ENCODE results near the gene MYOF. TPM values are rescaled to one million over a fixed set of nuclear protein-coding genes. Genes with fewer than 3 reads are reported as not detected.

The MYOF gene
- polyA plus RNA-seq, 3 donors = 9.7 to 29.1 (median 14.5) TPM

DNA sequence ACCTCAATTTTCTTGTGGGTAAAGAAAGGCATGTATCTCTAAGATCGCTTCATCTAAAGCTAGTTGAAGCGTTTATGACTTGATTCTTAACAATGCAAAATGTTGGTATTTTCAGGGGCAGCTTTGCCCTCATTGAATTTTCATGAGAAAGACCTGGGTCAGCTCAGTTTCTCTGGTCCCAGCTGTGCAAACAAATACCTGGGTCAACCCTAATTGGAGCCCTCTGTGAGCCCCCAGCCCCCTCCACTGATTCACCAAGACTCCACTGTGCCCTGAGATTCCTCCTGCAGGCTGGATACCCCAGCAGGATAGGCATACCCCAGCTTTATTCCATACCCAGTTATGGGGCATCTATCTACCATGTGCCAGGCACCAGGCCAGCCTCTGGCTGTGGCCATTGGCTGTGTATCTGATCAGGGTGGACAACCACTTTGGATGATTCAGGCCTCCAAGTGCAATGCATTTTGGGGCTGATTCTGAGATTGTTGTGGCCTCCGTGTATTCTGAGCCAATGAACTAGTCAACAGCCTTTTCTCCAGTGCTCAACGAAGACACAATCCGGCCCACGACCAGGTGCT, 201.9 kb downstream of the MYOF start:
- Histone ChIP-seq H3K4me2 (replicated peaks; ENCODE audit: extremely low read depth, low read length, poor library complexity, severe bottlenecking) (no peak overlapping the region), H3K27me3 (ENCODE audit: control insufficient read depth in 2 of 2, insufficient read depth in 2 of 2, low read length in 2 of 2) (no peaks in the 10 kb centered on the region), H3K27ac (ENCODE audit: low read depth in 1 of 2, low read length in 2 of 2) (no peak overlapping the region), H3K9me3 (replicated peaks in 1 of 2; ENCODE audit: control insufficient read depth in 1 of 2, insufficient read depth in 1 of 2, low read length in 2 of 2) (no peaks in the 10 kb centered on the region), H3K4me3 (replicated peaks in 1 of 3; ENCODE audit: low read depth in 2 of 3, low read length in 3 of 3) (no peak overlapping the region), H4K20me1 (ENCODE audit: insufficient read depth, low read length) (no peaks in the 10 kb centered on the region), H3K4me1 (ENCODE audit: control insufficient read depth in 1 of 2, insufficient read depth in 2 of 2, low read length in 2 of 2) (peaks cover 13 to 18% of the 10 kb centered on the region in 2 donors), H2AFZ (ENCODE audit: insufficient read depth, low read depth, low read length, poor library complexity, severe bottlenecking) (no peak overlapping the region), H3K36me3 (replicated peaks in 1 of 2; ENCODE audit: control insufficient read depth in 1 of 2, insufficient read depth in 2 of 2, low read length in 2 of 2) (no peaks in the 10 kb centered on the region), H3K79me2 (ENCODE audit: insufficient read depth, low read length) (no peaks in the 10 kb centered on the region), H3K9ac (ENCODE audit: insufficient read depth, low read length, poor library complexity, severe bottlenecking) (no peak overlapping the region)
- Mint-ChIP-seq H3K4me1 (peaks cover 19% of the 10 kb centered on the region), H3K9me3 (peaks cover 0 to 3% (median 0%) of the 10 kb centered on the region in 7 donors), H3K27me3 (ENCODE audit: low read depth in 3 of 3) (peaks cover 2 to 4% (median 3%) of the 10 kb centered on the region in 3 donors), H3K4me3 (no peak overlapping the region), H3K27ac (no peak overlapping the region), H3K36me3 (peaks cover 0 to 3% of the 10 kb centered on the region in 2 donors)
- DNase-seq = no peak
- intact Hi-C loops (cut with micrococcal nuclease) = loop anchor here in 1 of 2 donors (10.0 kb wide), 1 partner anchor 165 kb away; no protein-coding TSS in a partner anchor
- 100% methylated on average over 1 of the region's 6 CpGs for WGBS (ENCODE audit: insufficient coverage)
- TF ChIP-seq, protein P1, sequence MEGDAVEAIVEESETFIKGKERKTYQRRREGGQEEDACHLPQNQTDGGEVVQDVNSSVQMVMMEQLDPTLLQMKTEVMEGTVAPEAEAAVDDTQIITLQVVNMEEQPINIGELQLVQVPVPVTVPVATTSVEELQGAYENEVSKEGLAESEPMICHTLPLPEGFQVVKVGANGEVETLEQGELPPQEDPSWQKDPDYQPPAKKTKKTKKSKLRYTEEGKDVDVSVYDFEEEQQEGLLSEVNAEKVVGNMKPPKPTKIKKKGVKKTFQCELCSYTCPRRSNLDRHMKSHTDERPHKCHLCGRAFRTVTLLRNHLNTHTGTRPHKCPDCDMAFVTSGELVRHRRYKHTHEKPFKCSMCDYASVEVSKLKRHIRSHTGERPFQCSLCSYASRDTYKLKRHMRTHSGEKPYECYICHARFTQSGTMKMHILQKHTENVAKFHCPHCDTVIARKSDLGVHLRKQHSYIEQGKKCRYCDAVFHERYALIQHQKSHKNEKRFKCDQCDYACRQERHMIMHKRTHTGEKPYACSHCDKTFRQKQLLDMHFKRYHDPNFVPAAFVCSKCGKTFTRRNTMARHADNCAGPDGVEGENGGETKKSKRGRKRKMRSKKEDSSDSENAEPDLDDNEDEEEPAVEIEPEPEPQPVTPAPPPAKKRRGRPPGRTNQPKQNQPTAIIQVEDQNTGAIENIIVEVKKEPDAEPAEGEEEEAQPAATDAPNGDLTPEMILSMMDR (IDR thresholded peaks at IDR 0.05) = no peak

DNA sequence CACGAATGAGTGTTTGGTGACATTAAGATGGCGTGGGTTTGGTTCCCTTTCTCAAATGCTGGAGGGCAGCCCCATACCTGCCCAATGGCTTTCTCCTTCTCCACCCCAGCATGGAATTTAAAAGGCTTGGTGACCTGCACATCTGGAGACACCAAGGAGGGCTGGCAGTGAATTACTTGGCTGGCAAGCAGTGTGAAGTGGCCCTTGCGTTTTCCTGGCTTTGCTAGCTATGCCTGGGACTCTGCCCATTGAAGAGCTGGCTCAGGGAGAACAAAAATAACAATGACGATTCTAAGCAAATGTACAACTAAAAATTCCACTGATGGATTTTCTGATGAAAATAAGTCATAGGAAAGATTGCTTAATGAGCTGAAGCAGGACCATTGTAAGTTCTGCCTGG, 204.8 kb downstream of the MYOF start:
- Histone ChIP-seq H3K79me2 (ENCODE audit: insufficient read depth, low read length) (no peaks in the 10 kb centered on the region), H3K9ac (ENCODE audit: insufficient read depth, low read length, poor library complexity, severe bottlenecking) (no peak overlapping the region), H3K27ac (ENCODE audit: low read depth in 1 of 2, low read length in 2 of 2) (no peak overlapping the region), H3K9me3 (replicated peaks in 1 of 2; ENCODE audit: control insufficient read depth in 1 of 2, insufficient read depth in 1 of 2, low read length in 2 of 2) (no peaks in the 10 kb centered on the region), H3K36me3 (replicated peaks in 1 of 2; ENCODE audit: control insufficient read depth in 1 of 2, insufficient read depth in 2 of 2, low read length in 2 of 2) (no peaks in the 10 kb centered on the region), H2AFZ (ENCODE audit: insufficient read depth, low read depth, low read length, poor library complexity, severe bottlenecking) (no peak overlapping the region), H3K4me1 (ENCODE audit: control insufficient read depth in 1 of 2, insufficient read depth in 2 of 2, low read length in 2 of 2) (no peaks in the 10 kb centered on the region), H3K4me2 (replicated peaks; ENCODE audit: extremely low read depth, low read length, poor library complexity, severe bottlenecking) (no peak overlapping the region), H3K4me3 (replicated peaks in 1 of 3; ENCODE audit: low read depth in 2 of 3, low read length in 3 of 3) (no peak overlapping the region), H4K20me1 (ENCODE audit: insufficient read depth, low read length) (no peaks in the 10 kb centered on the region), H3K27me3 (ENCODE audit: control insufficient read depth in 2 of 2, insufficient read depth in 2 of 2, low read length in 2 of 2) (no peaks in the 10 kb centered on the region)
- Mint-ChIP-seq H3K36me3 (peaks cover 0 to 3% of the 10 kb centered on the region in 2 donors), H3K4me3 (no peak overlapping the region), H3K27me3 (ENCODE audit: low read depth in 3 of 3) (peaks cover 2 to 4% (median 3%) of the 10 kb centered on the region in 3 donors), H3K9me3 (peaks cover 0 to 3% (median 0%) of the 10 kb centered on the region in 7 donors), H3K4me1 (no peaks in the 10 kb centered on the region), H3K27ac (no peak overlapping the region)
- intact Hi-C loops (cut with micrococcal nuclease) = no loop called here
- 100% methylated on average over 1 of the region's 4 CpGs for WGBS (ENCODE audit: insufficient coverage)
- DNase-seq = no peak
- TF ChIP-seq, protein P1 (IDR thresholded peaks at IDR 0.05) = no peak
